Endodermal cell (in vitro differentiated cells): ENCODE data around the gene PRADC1. TPM values are rescaled to one million over a fixed set of nuclear protein-coding genes. Genes with fewer than 3 reads are reported as not detected.

Source experiments
- DNase-seq: peaks from one replicate; pipeline ENCODE4 v3.0.0-alpha.2; 2017
- H3K27ac ChIP-seq: 2 replicates; pipeline ENCODE4 v1.5.1; 2013; ENCODE audit warnings: mild to moderate bottlenecking, low read depth, low read length, moderate library complexity
- H3K27me3 ChIP-seq: 2 replicates; pipeline ENCODE4 v1.6.1; 2013; ENCODE audit warnings: mild to moderate bottlenecking, low read length, moderate library complexity; ENCODE audit not compliant: insufficient read depth, control insufficient read depth, poor library complexity, severe bottlenecking
- H3K36me3 ChIP-seq: 2 replicates; pipeline ENCODE4 v1.7.0; 2013; ENCODE audit warnings: mild to moderate bottlenecking, low read length, moderate library complexity; ENCODE audit not compliant: control insufficient read depth, insufficient read depth
- H3K4me1 ChIP-seq: one replicate; pipeline ENCODE4 v1.7.0; 2013; ENCODE audit warnings: low read length; ENCODE audit not compliant: control insufficient read depth, insufficient read depth
- H3K4me3 ChIP-seq: 2 replicates; pipeline ENCODE4 v1.5.1; 2013; ENCODE audit warnings: mild to moderate bottlenecking, low read length, moderate library complexity
- H3K9ac ChIP-seq: 2 replicates; pipeline ENCODE4 v1.6.1; 2013; ENCODE audit warnings: mild to moderate bottlenecking, low read length, moderate library complexity; ENCODE audit not compliant: poor library complexity, severe bottlenecking; ENCODE audit errors: extremely low read depth
- H3K9me3 ChIP-seq: 2 replicates; pipeline ENCODE4 v1.6.1; 2013; ENCODE audit warnings: mild to moderate bottlenecking, low read length, moderate library complexity; ENCODE audit not compliant: control insufficient read depth
- H3K27ac Mint-ChIP-seq: 2 replicates; pipeline ENCODE4 v1.8.0; 2020; ENCODE audit warnings: mixed read lengths
- H3K27me3 Mint-ChIP-seq: 2 replicates; pipeline ENCODE4 v1.8.0; 2021; ENCODE audit warnings: mild to moderate bottlenecking, mixed read lengths; ENCODE audit not compliant: insufficient read depth
- H3K36me3 Mint-ChIP-seq: 2 replicates; pipeline ENCODE4 v1.8.0; 2020; ENCODE audit warnings: low read depth, mixed read lengths
- H3K4me1 Mint-ChIP-seq: 2 replicates; pipeline ENCODE4 v1.8.0; 2020; ENCODE audit warnings: mixed read lengths
- H3K4me3 Mint-ChIP-seq: 2 replicates; pipeline ENCODE4 v1.8.0; 2020; ENCODE audit warnings: mild to moderate bottlenecking, moderate library complexity, mixed read lengths
- H3K9me3 Mint-ChIP-seq: 2 replicates; pipeline ENCODE4 v1.8.0; 2020; ENCODE audit warnings: mild to moderate bottlenecking, mixed read lengths
- WGBS, 2 experiments: methylation state at CpG; one replicate each; pipeline versions ENCODE4 v1.1.5 to v1.1.7; 2013; ENCODE audit warnings: missing lambda C conversion rate in 2 of 2, mixed read lengths in 1 of 2; ENCODE audit not compliant: insufficient coverage in 1 of 2, insufficient read length in 1 of 2; 5-methylcytosine and 5-hydroxymethylcytosine counted together
- total RNA-seq, 2 donors: library from RNA; stranded (reverse); fragmentation: NEBNext Ultra II Directional in 1 of 2; extraction: Animal tissue kit (Norgen Biotek cat#: 25700) in 1 of 2; gene quantifications; 2 replicates in 1 of 2; 3 replicates in 1 of 2; pipeline ENCODE4 v1.2.1, GENCODE V29; 2021
- TF ChIP-seq, protein P1 (sequence below): fragments of 200-600 bp; sonication (generic); conservative IDR thresholded peaks from 2 replicates; pipeline ENCODE4 v1.5.0; 2021; ENCODE audit warnings: antibody characterized with exemption, mild to moderate bottlenecking

Gene PRADC1
- total RNA-seq, 2 donors from 2014 or later: 8.8 to 10.2 TPM

GRCh38 chr2:73257021-73257420 lies 24.0 kb upstream of the PRADC1 start:
- no peak overlapping the region for H3K27ac ChIP-seq
- H3K4me1 Mint-ChIP-seq: peaks cover 2% of the 10 kb centered on the region
- H3K9me3 Mint-ChIP-seq: no peaks in the 10 kb centered on the region
- H3K36me3 Mint-ChIP-seq: peaks cover 25% of the 10 kb centered on the region
- H3K4me3 Mint-ChIP-seq: no peak overlapping the region
- no peaks in the 10 kb centered on the region for H3K9me3 ChIP-seq
- no peaks in the 10 kb centered on the region for H3K4me1 ChIP-seq
- H3K27me3 ChIP-seq: no peaks in the 10 kb centered on the region
- WGBS, 2 experiments: 94 to 100% methylated on average over 2 of the region's 2 CpGs
- H3K9ac ChIP-seq: no peak overlapping the region
- no peak for DNase-seq
- H3K36me3 ChIP-seq: peaks cover 31% of the 10 kb centered on the region
- H3K27ac Mint-ChIP-seq: no peak overlapping the region
- H3K4me3 ChIP-seq: no peak overlapping the region
- no peaks in the 10 kb centered on the region for H3K27me3 Mint-ChIP-seq
- TF ChIP-seq, protein P1, sequence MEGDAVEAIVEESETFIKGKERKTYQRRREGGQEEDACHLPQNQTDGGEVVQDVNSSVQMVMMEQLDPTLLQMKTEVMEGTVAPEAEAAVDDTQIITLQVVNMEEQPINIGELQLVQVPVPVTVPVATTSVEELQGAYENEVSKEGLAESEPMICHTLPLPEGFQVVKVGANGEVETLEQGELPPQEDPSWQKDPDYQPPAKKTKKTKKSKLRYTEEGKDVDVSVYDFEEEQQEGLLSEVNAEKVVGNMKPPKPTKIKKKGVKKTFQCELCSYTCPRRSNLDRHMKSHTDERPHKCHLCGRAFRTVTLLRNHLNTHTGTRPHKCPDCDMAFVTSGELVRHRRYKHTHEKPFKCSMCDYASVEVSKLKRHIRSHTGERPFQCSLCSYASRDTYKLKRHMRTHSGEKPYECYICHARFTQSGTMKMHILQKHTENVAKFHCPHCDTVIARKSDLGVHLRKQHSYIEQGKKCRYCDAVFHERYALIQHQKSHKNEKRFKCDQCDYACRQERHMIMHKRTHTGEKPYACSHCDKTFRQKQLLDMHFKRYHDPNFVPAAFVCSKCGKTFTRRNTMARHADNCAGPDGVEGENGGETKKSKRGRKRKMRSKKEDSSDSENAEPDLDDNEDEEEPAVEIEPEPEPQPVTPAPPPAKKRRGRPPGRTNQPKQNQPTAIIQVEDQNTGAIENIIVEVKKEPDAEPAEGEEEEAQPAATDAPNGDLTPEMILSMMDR: no peak

- Histone ChIP-seq H3K4me3 (no peak overlapping the region), H3K36me3 (peaks cover 34% of the 10 kb centered on the region), H3K27me3 (no peaks in the 10 kb centered on the region), H3K27ac (peak overlapping the region; percentile 8), H3K9me3 (no peaks in the 10 kb centered on the region), H3K9ac (no peak overlapping the region), H3K4me1 (no peaks in the 10 kb centered on the region)
- Mint-ChIP-seq H3K4me1 (peaks cover 2% of the 10 kb centered on the region), H3K27ac (no peak overlapping the region), H3K4me3 (no peak overlapping the region), H3K27me3 (no peaks in the 10 kb centered on the region), H3K9me3 (no peaks in the 10 kb centered on the region), H3K36me3 (peaks cover 28% of the 10 kb centered on the region)
- TF ChIP-seq, protein P1: no peak
- WGBS, 2 experiments: 87% methylated on average over 1 of the region's 1 CpG; no CpG with 5 or more reads in 1 of the 2 experiments
- peak; percentile 40 for DNase-seq
Observed at GRCh38 chr2:73256618-73256922, 23.5 kb upstream of the PRADC1 start.

- Mint-ChIP-seq H3K36me3 (peaks cover 32% of the 10 kb centered on the region), H3K4me1 (peaks cover 2% of the 10 kb centered on the region), H3K9me3 (no peaks in the 10 kb centered on the region), H3K27ac (no peak overlapping the region), H3K4me3 (no peak overlapping the region), H3K27me3 (no peaks in the 10 kb centered on the region)
- DNase-seq: peak; percentile 35
- peaks cover 39% of the 10 kb centered on the region for H3K36me3 ChIP-seq
- H3K4me1 ChIP-seq: no peaks in the 10 kb centered on the region
- no peak overlapping the region for H3K27ac ChIP-seq
- H3K9ac ChIP-seq: no peak overlapping the region
- 78 to 89% methylated on average over 2 to 5 of the region's 5 CpGs for WGBS, 2 experiments
- TF ChIP-seq, protein P1: no peak
- H3K27me3 ChIP-seq: no peaks in the 10 kb centered on the region
- no peak overlapping the region for H3K4me3 ChIP-seq
- H3K9me3 ChIP-seq: no peaks in the 10 kb centered on the region
Observed at GRCh38 chr2:73255907-73256617, 23.0 kb upstream of the PRADC1 start.
